Suprapubic skin (tissue), 4 donors: ENCODE results near the gene CDC5L. TPM values are rescaled to one million over a fixed set of nuclear protein-coding genes. Genes with fewer than 3 reads are reported as not detected.

Experiments used
- DNase-seq, 2 donors: peaks; one replicate each; pipeline ENCODE4 v3.0.0-alpha.2; 2019; ENCODE audit warnings: low spot score in 2 of 2
- H3K27ac ChIP-seq: fragments of 200-600 bp; sonication (generic); one replicate; pipeline ENCODE4 v1.5.1; 2019
- H3K27me3 ChIP-seq: fragments of 200-600 bp; sonication (generic); one replicate; pipeline ENCODE4 v1.5.1; 2019
- H3K36me3 ChIP-seq: fragments of 200-600 bp; sonication (generic); one replicate; pipeline ENCODE4 v1.5.1; 2019
- H3K4me1 ChIP-seq: fragments of 200-600 bp; sonication (generic); one replicate; pipeline ENCODE4 v1.5.1; 2019
- H3K4me3 ChIP-seq: fragments of 200-600 bp; sonication (generic); one replicate; pipeline ENCODE4 v1.5.1; 2019; ENCODE audit warnings: mild to moderate bottlenecking
- H3K9me3 ChIP-seq: fragments of 200-600 bp; sonication (generic); one replicate; pipeline ENCODE4 v1.5.1; 2019
- CTCF ChIP-seq, 2 donors: fragments of 200-600 bp in 1 of 2; fragments of 450-650 bp in 1 of 2; sonication (generic) in 1 of 2; IDR thresholded peaks; one replicate each; pipeline ENCODE4 v1.5.1; 2016 to 2019; ENCODE audit warnings: antibody characterized with exemption in 2 of 2, mild to moderate bottlenecking in 1 of 2, moderate library complexity in 1 of 2
- EP300 ChIP-seq: sonication (generic); formaldehyde crosslinking; IDR thresholded peaks from one replicate; pipeline ENCODE4 v1.6.1; 2017; ENCODE audit warnings: antibody characterized with exemption
- POLR2A ChIP-seq, 2 donors: fragments of 450-650 bp; IDR thresholded peaks; one replicate each; pipeline ENCODE4 v1.6.1; 2017; ENCODE audit warnings: antibody characterized with exemption in 2 of 2, mild to moderate bottlenecking in 2 of 2, moderate library complexity in 2 of 2
- POLR2AphosphoS5 ChIP-seq, 3 donors: sonication (generic); formaldehyde crosslinking; IDR thresholded peaks; one replicate each; pipeline ENCODE4 v1.6.1; 2017; ENCODE audit warnings: antibody characterized with exemption in 3 of 3
- WGBS: methylation state at CpG from one replicate; pipeline ENCODE4 v1.1.5; 2018; 5-methylcytosine and 5-hydroxymethylcytosine counted together
- total RNA-seq, 4 donors: library from RNA; depleted of rRNA; stranded (reverse); fragments of >200 nt; gene quantifications; one replicate each; pipeline ENCODE4 v1.1.0, GENCODE V29; 2016

Gene CDC5L
- total RNA-seq, 4 donors from 2014 or later, result 12.3 to 16.6 (median 15.4) TPM

DNA sequence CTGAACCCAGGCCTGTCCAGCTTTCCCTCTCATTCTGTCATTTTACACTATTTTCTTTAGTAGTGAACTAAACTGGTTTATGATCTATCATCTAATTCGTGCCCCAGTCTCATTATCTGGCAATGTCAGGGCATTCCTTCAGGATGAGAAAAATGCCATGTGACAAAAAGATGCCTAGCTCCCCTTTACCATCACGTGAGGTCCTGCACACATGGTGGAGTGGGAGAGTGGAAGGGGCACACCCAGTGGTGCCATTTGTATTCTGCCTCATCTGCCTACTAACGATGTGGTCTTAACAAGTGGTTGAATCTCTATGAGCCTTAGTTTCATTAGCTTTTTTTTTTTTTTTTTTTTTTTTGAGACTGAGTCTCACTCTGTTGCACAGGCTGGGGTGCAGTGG is 41.2 kb downstream of the CDC5L start:
- Histone ChIP-seq H3K9me3 (no peaks in the 10 kb centered on the region), H3K27ac (no peak overlapping the region), H3K4me1 (peaks cover 15% of the 10 kb centered on the region), H3K36me3 (peaks cover 59% of the 10 kb centered on the region), H3K27me3 (no peaks in the 10 kb centered on the region), H3K4me3 (no peak overlapping the region)
- TF ChIP-seq EP300, result no peak
- no peak for TF ChIP-seq POLR2AphosphoS5 (IDR thresholded peaks at IDR 0.05)
- TF ChIP-seq CTCF (IDR thresholded peaks at IDR 0.05), result no peak
- no peak for TF ChIP-seq POLR2A (IDR thresholded peaks at IDR 0.05)
- DNase-seq, result no peak
- WGBS, result 56% methylated on average over 3 of the region's 3 CpGs

DNA sequence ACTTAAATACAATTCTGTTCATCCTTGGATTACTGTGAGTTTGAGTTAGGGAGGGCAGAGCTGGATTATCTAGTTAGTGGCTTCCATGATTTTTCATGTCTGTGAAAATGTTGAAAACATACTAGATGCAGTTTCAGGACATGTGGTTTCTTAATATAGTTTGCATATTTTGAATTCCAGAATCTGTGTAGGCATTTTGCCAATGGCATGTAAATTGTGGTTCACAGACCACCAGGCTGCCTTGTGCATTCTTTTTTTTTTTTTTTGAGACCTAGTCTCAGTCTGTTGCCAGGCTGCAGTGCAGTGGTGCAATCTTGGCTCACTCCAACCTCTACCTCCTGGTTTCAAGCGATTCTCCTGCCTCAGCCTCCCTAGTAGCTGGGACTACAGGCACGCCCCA is 42.8 kb downstream of the CDC5L start:
- H3K36me3 ChIP-seq, result peaks cover 43% of the 10 kb centered on the region
- no peak overlapping the region for H3K27ac ChIP-seq
- no peak overlapping the region for H3K4me3 ChIP-seq
- no peak for DNase-seq
- 83% methylated on average over 2 of the region's 2 CpGs for WGBS
- H3K4me1 ChIP-seq, result peaks cover 15% of the 10 kb centered on the region
- TF ChIP-seq CTCF (IDR thresholded peaks at IDR 0.05) (no peak), EP300 (no peak), POLR2AphosphoS5 (IDR thresholded peaks at IDR 0.05) (no peak), POLR2A (IDR thresholded peaks at IDR 0.05) (no peak)
- no peaks in the 10 kb centered on the region for H3K9me3 ChIP-seq
- H3K27me3 ChIP-seq, result no peaks in the 10 kb centered on the region

DNA sequence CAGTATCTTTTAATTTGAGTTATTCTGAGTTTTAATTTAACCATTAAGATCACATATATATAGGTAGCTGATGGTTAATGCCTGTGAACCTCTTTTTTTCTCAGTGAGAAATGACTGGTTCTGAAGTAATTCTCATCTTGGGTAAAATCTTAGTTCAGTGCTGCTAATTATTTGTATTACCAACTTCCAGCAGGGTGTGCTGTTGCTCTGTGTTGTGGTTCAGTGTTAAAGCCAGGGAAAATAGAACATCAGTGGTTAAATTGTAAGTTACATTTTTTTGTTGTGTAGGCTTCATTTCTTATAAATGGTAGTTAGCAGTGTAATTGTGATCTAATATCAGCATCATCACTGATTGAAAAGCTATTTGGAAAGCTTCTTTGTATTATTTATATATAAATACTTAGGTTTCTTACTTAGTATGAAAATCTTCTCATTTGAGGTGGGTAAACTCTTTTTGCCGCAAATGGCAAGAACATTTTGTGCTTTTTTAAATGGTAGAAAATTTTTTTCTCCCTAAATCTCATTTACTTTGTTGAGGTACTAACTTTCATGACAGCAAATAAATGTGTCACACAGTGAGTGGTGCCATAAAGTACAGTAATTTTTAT is 43.7 kb downstream of the CDC5L start:
- H3K36me3 ChIP-seq, result peaks cover 39% of the 10 kb centered on the region
- TF ChIP-seq EP300, result no peak
- TF ChIP-seq POLR2AphosphoS5 (IDR thresholded peaks at IDR 0.05), result no peak
- TF ChIP-seq POLR2A (IDR thresholded peaks at IDR 0.05), result no peak
- TF ChIP-seq CTCF (IDR thresholded peaks at IDR 0.05), result peak; percentile 36 to 45
- no peak overlapping the region for H3K4me3 ChIP-seq
- no peaks in the 10 kb centered on the region for H3K27me3 ChIP-seq
- no peak for DNase-seq
- WGBS, result 86% methylated on average over 1 of the region's 1 CpG
- H3K4me1 ChIP-seq, result peaks cover 15% of the 10 kb centered on the region
- no peaks in the 10 kb centered on the region for H3K9me3 ChIP-seq
- H3K27ac ChIP-seq, result peak overlapping the region; percentile 28

DNA sequence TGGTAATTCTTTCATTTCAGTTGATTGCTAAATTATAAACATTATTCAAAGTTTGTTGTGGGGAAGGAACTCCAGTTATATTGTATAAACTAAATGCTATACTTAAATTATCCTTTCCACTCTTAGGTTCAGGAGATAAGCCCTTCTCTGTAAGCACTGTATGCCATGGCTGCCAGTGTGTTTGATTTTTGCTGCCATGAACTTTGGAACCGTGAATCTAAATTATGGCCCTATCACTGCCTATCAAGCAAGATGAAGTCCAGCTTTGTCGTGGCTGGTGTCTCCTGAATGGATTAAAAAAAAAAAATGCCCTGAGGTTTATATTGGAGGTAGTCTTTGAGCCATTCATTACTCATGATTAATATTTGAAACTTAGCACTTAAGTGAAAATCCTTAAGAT is 44.7 kb downstream of the CDC5L start:
- Histone ChIP-seq H3K27me3 (no peaks in the 10 kb centered on the region), H3K4me3 (no peak overlapping the region), H3K4me1 (peaks cover 15% of the 10 kb centered on the region), H3K36me3 (peaks cover 29% of the 10 kb centered on the region), H3K27ac (no peak overlapping the region), H3K9me3 (no peaks in the 10 kb centered on the region)
- WGBS, result 64% methylated on average over 2 of the region's 2 CpGs
- TF ChIP-seq POLR2AphosphoS5 (IDR thresholded peaks at IDR 0.05), result no peak
- no peak for TF ChIP-seq POLR2A (IDR thresholded peaks at IDR 0.05)
- no peak for TF ChIP-seq CTCF (IDR thresholded peaks at IDR 0.05)
- no peak for TF ChIP-seq EP300
- DNase-seq, result no peak

- TF ChIP-seq CTCF (IDR thresholded peaks at IDR 0.05) (no peak), EP300 (no peak), POLR2A (IDR thresholded peaks at IDR 0.05) (no peak), POLR2AphosphoS5 (IDR thresholded peaks at IDR 0.05) (no peak)
- peaks cover 26% of the 10 kb centered on the region for H3K36me3 ChIP-seq
- H3K4me3 ChIP-seq, result no peak overlapping the region
- no peak for DNase-seq
- H3K9me3 ChIP-seq, result no peaks in the 10 kb centered on the region
- peaks cover 15% of the 10 kb centered on the region for H3K4me1 ChIP-seq
- H3K27me3 ChIP-seq, result no peaks in the 10 kb centered on the region
- 90% methylated on average over 1 of the region's 1 CpG for WGBS
- no peak overlapping the region for H3K27ac ChIP-seq
Observed at GRCh38 chr6:44432726-44433125, 45.2 kb downstream of the CDC5L start.
